ENCODE measurements around the gene PTK7.

The PTK7 gene

DNA sequence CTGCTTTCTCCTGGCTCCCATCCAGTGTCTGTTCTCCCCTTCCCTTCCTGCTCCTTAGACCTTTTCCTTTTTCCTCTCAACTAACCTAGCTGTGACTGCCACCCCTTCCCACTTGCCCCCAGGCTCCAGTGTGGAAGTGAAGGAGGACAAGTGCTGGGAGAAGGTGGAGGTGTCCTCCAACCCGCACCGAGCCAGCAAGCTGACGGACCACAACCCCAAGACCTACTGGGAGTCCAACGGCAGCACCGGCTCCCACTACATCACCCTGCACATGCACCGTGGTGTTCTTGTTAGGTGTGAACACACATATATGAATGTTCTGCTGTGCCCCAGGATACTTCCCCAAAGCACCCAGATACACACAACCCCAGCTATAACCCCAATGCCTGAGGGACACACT lies 124.4 kb downstream of the PTK7 start:
- no peak overlapping the region for H3K27ac ChIP-seq (ENCODE audit: poor library complexity, severe bottlenecking)
- no peaks in the 10 kb centered on the region for H3K9me3 ChIP-seq (ENCODE audit: severe bottlenecking)
- no peaks in the 10 kb centered on the region for H3K27me3 ChIP-seq (ENCODE audit: insufficient read depth, poor library complexity, severe bottlenecking)
- DNase-seq (ENCODE audit: low spot score) (peak; percentile 45), ATAC-seq (ENCODE audit: low read depth) (no peak)
- H3K4me3 ChIP-seq (ENCODE audit: severe bottlenecking): no peak overlapping the region
- TF ChIP-seq, protein P1, sequence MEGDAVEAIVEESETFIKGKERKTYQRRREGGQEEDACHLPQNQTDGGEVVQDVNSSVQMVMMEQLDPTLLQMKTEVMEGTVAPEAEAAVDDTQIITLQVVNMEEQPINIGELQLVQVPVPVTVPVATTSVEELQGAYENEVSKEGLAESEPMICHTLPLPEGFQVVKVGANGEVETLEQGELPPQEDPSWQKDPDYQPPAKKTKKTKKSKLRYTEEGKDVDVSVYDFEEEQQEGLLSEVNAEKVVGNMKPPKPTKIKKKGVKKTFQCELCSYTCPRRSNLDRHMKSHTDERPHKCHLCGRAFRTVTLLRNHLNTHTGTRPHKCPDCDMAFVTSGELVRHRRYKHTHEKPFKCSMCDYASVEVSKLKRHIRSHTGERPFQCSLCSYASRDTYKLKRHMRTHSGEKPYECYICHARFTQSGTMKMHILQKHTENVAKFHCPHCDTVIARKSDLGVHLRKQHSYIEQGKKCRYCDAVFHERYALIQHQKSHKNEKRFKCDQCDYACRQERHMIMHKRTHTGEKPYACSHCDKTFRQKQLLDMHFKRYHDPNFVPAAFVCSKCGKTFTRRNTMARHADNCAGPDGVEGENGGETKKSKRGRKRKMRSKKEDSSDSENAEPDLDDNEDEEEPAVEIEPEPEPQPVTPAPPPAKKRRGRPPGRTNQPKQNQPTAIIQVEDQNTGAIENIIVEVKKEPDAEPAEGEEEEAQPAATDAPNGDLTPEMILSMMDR (IDR thresholded peaks at IDR 0.05; ENCODE audit: poor library complexity, severe bottlenecking): no peak
- H3K4me1 ChIP-seq (ENCODE audit: insufficient read depth, poor library complexity, severe bottlenecking): no peaks in the 10 kb centered on the region
- peaks cover 18% of the 10 kb centered on the region for H3K36me3 ChIP-seq (ENCODE audit: low read depth)

DNA sequence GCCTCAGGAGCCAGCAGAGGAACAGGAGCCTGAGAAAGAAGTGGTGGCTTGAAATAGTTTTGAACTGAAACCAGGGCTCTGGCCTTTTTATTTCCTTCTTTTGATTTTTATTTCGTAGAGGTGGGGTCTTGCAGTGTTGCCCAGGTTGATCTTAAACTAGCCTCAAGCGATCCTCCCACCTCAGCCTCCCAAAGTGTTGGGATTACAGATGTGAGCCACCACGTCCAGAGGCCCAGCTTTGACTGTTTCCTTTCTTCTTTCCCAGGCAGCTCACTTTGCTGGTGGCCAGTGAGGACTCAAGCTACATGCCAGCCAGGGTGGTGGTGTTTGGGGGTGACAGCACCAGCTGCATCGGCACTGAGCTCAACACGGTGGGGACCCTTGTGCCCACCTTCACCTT lies 126.3 kb downstream of the PTK7 start:
- peak; percentile 12 for DNase-seq (ENCODE audit: low spot score)
- H3K4me1 ChIP-seq (ENCODE audit: insufficient read depth, poor library complexity, severe bottlenecking): no peaks in the 10 kb centered on the region
- H3K27me3 ChIP-seq (ENCODE audit: insufficient read depth, poor library complexity, severe bottlenecking): no peaks in the 10 kb centered on the region
- no peaks in the 10 kb centered on the region for H3K9me3 ChIP-seq (ENCODE audit: severe bottlenecking)
- no peak for ATAC-seq (ENCODE audit: low read depth)
- TF ChIP-seq, protein P1 (IDR thresholded peaks at IDR 0.05; ENCODE audit: poor library complexity, severe bottlenecking): no peak
- H3K4me3 ChIP-seq (ENCODE audit: severe bottlenecking): no peak overlapping the region
- H3K36me3 ChIP-seq (ENCODE audit: low read depth): peaks cover 23% of the 10 kb centered on the region
- no peak overlapping the region for H3K27ac ChIP-seq (ENCODE audit: poor library complexity, severe bottlenecking)

DNA sequence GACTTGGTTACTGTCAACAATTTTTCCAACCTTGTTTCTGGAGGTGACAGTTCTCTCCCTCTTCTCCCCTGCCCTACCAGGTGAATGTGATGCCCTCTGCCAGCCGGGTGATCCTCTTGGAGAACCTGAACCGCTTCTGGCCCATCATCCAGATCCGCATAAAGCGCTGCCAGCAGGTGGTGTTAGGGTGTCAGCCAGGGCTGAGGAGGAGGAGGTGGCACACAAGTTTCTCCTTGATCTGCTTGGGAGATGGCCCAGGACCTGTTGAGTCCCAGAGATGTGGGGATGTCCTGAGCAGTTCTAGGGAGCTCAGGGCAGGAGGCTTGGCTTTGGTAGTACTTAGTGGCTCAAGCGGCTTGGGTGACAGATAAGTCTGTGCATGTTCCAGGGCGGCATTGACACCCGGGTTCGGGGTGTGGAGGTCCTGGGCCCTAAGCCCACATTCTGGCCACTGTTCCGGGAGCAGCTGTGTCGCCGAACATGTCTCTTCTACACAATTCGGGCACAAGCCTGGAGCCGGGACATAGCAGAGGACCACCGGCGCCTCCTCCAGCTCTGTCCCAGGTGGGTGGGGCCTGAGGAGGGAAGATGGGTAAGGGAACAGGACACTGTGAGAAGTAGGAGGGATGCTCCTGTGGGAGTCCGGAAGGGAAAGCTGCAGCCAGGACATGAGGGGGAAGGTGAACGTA lies 127.1 kb downstream of the PTK7 start:
- DNase-seq (ENCODE audit: low spot score) (no peak), ATAC-seq (ENCODE audit: low read depth) (no peak)
- TF ChIP-seq, protein P1 (IDR thresholded peaks at IDR 0.05; ENCODE audit: poor library complexity, severe bottlenecking): no peak
- Histone ChIP-seq H3K36me3 (ENCODE audit: low read depth) (peaks cover 20% of the 10 kb centered on the region), H3K4me3 (ENCODE audit: severe bottlenecking) (no peak overlapping the region), H3K27me3 (ENCODE audit: insufficient read depth, poor library complexity, severe bottlenecking) (no peaks in the 10 kb centered on the region), H3K27ac (ENCODE audit: poor library complexity, severe bottlenecking) (no peak overlapping the region), H3K4me1 (ENCODE audit: insufficient read depth, poor library complexity, severe bottlenecking) (no peaks in the 10 kb centered on the region), H3K9me3 (ENCODE audit: severe bottlenecking) (no peaks in the 10 kb centered on the region)

DNA sequence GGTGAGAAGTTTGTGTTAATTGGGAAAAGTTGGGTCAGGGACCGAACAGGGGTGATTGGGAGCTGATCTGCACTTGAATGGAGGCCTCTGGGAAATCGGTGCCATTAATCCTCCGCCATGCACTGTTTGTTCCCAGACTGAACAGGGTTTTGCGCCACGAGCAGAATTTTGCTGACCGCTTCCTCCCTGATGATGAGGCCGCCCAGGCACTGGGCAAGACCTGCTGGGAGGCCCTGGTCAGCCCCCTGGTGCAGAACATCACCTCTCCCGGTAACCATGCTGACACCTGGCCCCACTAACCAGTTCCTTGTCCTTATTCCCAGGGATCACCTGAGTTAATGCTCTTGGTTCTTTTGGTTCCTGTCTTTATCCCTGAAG lies 127.6 kb downstream of the PTK7 start:
- Histone ChIP-seq H3K27ac (ENCODE audit: poor library complexity, severe bottlenecking) (no peak overlapping the region), H3K4me1 (ENCODE audit: insufficient read depth, poor library complexity, severe bottlenecking) (no peaks in the 10 kb centered on the region), H3K4me3 (ENCODE audit: severe bottlenecking) (no peak overlapping the region), H3K9me3 (ENCODE audit: severe bottlenecking) (no peaks in the 10 kb centered on the region), H3K36me3 (ENCODE audit: low read depth) (peaks cover 20% of the 10 kb centered on the region), H3K27me3 (ENCODE audit: insufficient read depth, poor library complexity, severe bottlenecking) (no peaks in the 10 kb centered on the region)
- TF ChIP-seq, protein P1 (IDR thresholded peaks at IDR 0.05; ENCODE audit: poor library complexity, severe bottlenecking): no peak
- ATAC-seq (ENCODE audit: low read depth) (no peak), DNase-seq (ENCODE audit: low spot score) (peak; percentile 9)

Data from RWPE2 (cell line).